OCI-LY7 (cell line): Measurements from ENCODE around the gene POU6F2.

Source experiments
- CTCF ChIP-seq: fragments of 200-600 bp; sonication (generic); conservative IDR thresholded peaks from 2 replicates; pipeline ENCODE4 v1.5.1; 2014; ENCODE audit warnings: mild to moderate bottlenecking, antibody characterized with exemption, low read length, moderate library complexity, mixed read lengths
- EZH2phosphoT487 ChIP-seq: fragments of 200-600 bp; sonication (generic); IDR thresholded peaks from 2 replicates; pipeline ENCODE4 v1.6.1; 2018; ENCODE audit warnings: low read depth, borderline replicate concordance, mild to moderate bottlenecking, mixed run types, antibody characterized with exemption, low read length, moderate library complexity, mixed read lengths

- no peak for TF ChIP-seq CTCF
- TF ChIP-seq EZH2phosphoT487, result no peak
Measured at GRCh38 chr7:39446546-39446945, 468.8 kb downstream of the POU6F2 start.
